ENCODE measurements around the gene MACROD2. TPM values are rescaled to one million over a fixed set of nuclear protein-coding genes. Genes with fewer than 3 reads are reported as not detected.
A peak's percentile ranks its signal among the peaks of the same experiment; 100 is the strongest.

The MACROD2 gene
- total RNA-seq, 1 experiment from 2014 or later: 3.1 TPM

- TF ChIP-seq, protein P1, sequence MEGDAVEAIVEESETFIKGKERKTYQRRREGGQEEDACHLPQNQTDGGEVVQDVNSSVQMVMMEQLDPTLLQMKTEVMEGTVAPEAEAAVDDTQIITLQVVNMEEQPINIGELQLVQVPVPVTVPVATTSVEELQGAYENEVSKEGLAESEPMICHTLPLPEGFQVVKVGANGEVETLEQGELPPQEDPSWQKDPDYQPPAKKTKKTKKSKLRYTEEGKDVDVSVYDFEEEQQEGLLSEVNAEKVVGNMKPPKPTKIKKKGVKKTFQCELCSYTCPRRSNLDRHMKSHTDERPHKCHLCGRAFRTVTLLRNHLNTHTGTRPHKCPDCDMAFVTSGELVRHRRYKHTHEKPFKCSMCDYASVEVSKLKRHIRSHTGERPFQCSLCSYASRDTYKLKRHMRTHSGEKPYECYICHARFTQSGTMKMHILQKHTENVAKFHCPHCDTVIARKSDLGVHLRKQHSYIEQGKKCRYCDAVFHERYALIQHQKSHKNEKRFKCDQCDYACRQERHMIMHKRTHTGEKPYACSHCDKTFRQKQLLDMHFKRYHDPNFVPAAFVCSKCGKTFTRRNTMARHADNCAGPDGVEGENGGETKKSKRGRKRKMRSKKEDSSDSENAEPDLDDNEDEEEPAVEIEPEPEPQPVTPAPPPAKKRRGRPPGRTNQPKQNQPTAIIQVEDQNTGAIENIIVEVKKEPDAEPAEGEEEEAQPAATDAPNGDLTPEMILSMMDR (IDR thresholded peaks at IDR 0.05; ENCODE audit: unreplicated experiment): no peak
- Mint-ChIP-seq H3K9me3 (ENCODE audit: unreplicated experiment) (no peaks in the 10 kb centered on the region), H3K27me3 (ENCODE audit: insufficient read depth, unreplicated experiment) (no peaks in the 10 kb centered on the region), H3K36me3 (ENCODE audit: insufficient read depth, unreplicated experiment) (peaks cover 6% of the 10 kb centered on the region), H3K4me1 (ENCODE audit: insufficient read depth, unreplicated experiment) (peaks cover 17% of the 10 kb centered on the region), H3K4me3 (ENCODE audit: unreplicated experiment) (no peak overlapping the region), H3K27ac (ENCODE audit: low read depth, unreplicated experiment) (no peak overlapping the region)
- BruUV-seq (replicated peaks): no TSS peak
- intact Hi-C loops (cut with micrococcal nuclease): no loop called here
- POLR2A ChIA-PET: interaction anchor here (0.5 to 1.5 kb wide), 3 partner anchors 79 to 144 kb away, joined by 3 to 4 read pairs (median 3); partner anchors contain the start of gene FLRT3
- DNase-seq (ENCODE audit: unreplicated experiment): peak; percentile 20
- CTCF ChIA-PET: no interaction called here
Measured at GRCh38 chr20:14481863-14482262, 486.5 kb downstream of the MACROD2 start.

DNA sequence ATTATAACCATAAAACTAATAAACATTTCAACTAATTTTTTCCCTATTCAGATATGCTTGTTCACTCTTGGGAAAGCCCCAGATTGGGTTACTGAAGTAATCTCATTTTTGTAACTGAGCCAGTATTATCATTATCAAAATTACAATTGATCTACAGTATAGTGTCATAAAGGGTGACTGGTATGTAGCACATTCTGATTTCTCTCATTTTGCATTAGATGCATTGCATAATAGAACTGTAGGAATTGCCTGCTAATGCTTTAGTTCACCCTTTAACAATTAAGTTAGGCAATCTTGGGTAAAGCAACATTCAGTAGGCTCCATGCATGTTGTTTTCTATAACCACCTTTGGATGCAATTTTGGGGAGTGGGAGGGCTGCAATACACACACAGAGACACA lies 492.9 kb downstream of the MACROD2 start:
- Mint-ChIP-seq H3K27me3 (ENCODE audit: insufficient read depth, unreplicated experiment) (no peaks in the 10 kb centered on the region), H3K27ac (ENCODE audit: low read depth, unreplicated experiment) (no peak overlapping the region), H3K36me3 (ENCODE audit: insufficient read depth, unreplicated experiment) (no peaks in the 10 kb centered on the region), H3K4me3 (ENCODE audit: unreplicated experiment) (no peak overlapping the region), H3K4me1 (ENCODE audit: insufficient read depth, unreplicated experiment) (no peaks in the 10 kb centered on the region), H3K9me3 (ENCODE audit: unreplicated experiment) (no peaks in the 10 kb centered on the region)
- ChIA-PET CTCF (interaction anchor here (1.1 kb wide), 1 partner anchor 16 kb away, joined by 3 read pairs; no protein-coding TSS in a partner anchor), POLR2A (interaction anchor here (1.2 to 1.4 kb wide), 2 partner anchors 15 to 45 kb away, joined by 3 to 5 read pairs; no protein-coding TSS in a partner anchor)
- BruUV-seq (replicated peaks): no TSS peak
- no peak for DNase-seq (ENCODE audit: unreplicated experiment)
- intact Hi-C loops (cut with micrococcal nuclease): no loop called here
- TF ChIP-seq, protein P1 (IDR thresholded peaks at IDR 0.05; ENCODE audit: unreplicated experiment): no peak

- Mint-ChIP-seq H3K36me3 (ENCODE audit: insufficient read depth, unreplicated experiment) (no peaks in the 10 kb centered on the region), H3K4me1 (ENCODE audit: insufficient read depth, unreplicated experiment) (no peaks in the 10 kb centered on the region), H3K4me3 (ENCODE audit: unreplicated experiment) (no peak overlapping the region), H3K9me3 (ENCODE audit: unreplicated experiment) (no peaks in the 10 kb centered on the region), H3K27me3 (ENCODE audit: insufficient read depth, unreplicated experiment) (no peaks in the 10 kb centered on the region), H3K27ac (ENCODE audit: low read depth, unreplicated experiment) (no peak overlapping the region)
- no peak for DNase-seq (ENCODE audit: unreplicated experiment)
- TF ChIP-seq, protein P1 (IDR thresholded peaks at IDR 0.05; ENCODE audit: unreplicated experiment): no peak
- ChIA-PET POLR2A (interaction anchor here (1.0 to 1.4 kb wide), 2 partner anchors 15 to 572 kb away, joined by 3 to 5 read pairs; no protein-coding TSS in a partner anchor), CTCF (interaction anchor here (1.1 kb wide), 1 partner anchor 15 kb away, joined by 3 read pairs; no protein-coding TSS in a partner anchor)
- intact Hi-C loops (cut with micrococcal nuclease): no loop called here
- no TSS peak for BruUV-seq (replicated peaks)
Measured at GRCh38 chr20:14488756-14489479, 493.6 kb downstream of the MACROD2 start.

GRCh38 chr20:14489544-14489943 lies 494.2 kb downstream of the MACROD2 start:
- ChIA-PET CTCF (interaction anchor here (0.6 to 1.1 kb wide), 2 partner anchors 15 to 134 kb away, joined by 3 read pairs; no protein-coding TSS in a partner anchor), POLR2A (interaction anchor here (1.0 to 1.4 kb wide), 2 partner anchors 14 to 572 kb away, joined by 3 to 5 read pairs; no protein-coding TSS in a partner anchor)
- TF ChIP-seq, protein P1 (IDR thresholded peaks at IDR 0.05; ENCODE audit: unreplicated experiment): no peak
- H3K27ac Mint-ChIP-seq (ENCODE audit: low read depth, unreplicated experiment): no peak overlapping the region
- BruUV-seq (replicated peaks): no TSS peak
- no peaks in the 10 kb centered on the region for H3K27me3 Mint-ChIP-seq (ENCODE audit: insufficient read depth, unreplicated experiment)
- intact Hi-C loops (cut with micrococcal nuclease): no loop called here
- H3K4me3 Mint-ChIP-seq (ENCODE audit: unreplicated experiment): no peak overlapping the region
- H3K4me1 Mint-ChIP-seq (ENCODE audit: insufficient read depth, unreplicated experiment): no peaks in the 10 kb centered on the region
- no peaks in the 10 kb centered on the region for H3K36me3 Mint-ChIP-seq (ENCODE audit: insufficient read depth, unreplicated experiment)
- no peaks in the 10 kb centered on the region for H3K9me3 Mint-ChIP-seq (ENCODE audit: unreplicated experiment)
- no peak for DNase-seq (ENCODE audit: unreplicated experiment)

Data from MCF 10A (cell line).